HepG2 (cell line): ENCODE data around the gene NEURL4. TPM values are rescaled to one million over a fixed set of nuclear protein-coding genes. Genes with fewer than 3 reads are reported as not detected.

Source experiments
- BHLHE40 ChIP-seq: IDR thresholded peaks from 2 replicates; pipeline ENCODE4 v1.6.1; 2011; ENCODE audit warnings: low read length, improper control_type of control experiment
- GABPB1 ChIP-seq: IDR thresholded peaks from 2 replicates; pipeline ENCODE4 v1.6.1; 2016; ENCODE audit warnings: mild to moderate bottlenecking, missing genetic modification reagents, moderate library complexity, missing compliant biosample characterization
- HOXD1 ChIP-seq: sonication (generic); formaldehyde crosslinking; IDR thresholded peaks from 2 replicates; pipeline ENCODE4 v1.5.0; 2020; ENCODE audit warnings: missing genetic modification reagents
- JARID2 ChIP-seq: sonication (generic); formaldehyde crosslinking; IDR thresholded peaks from 2 replicates; pipeline ENCODE4 v1.8.1; 2023; ENCODE audit warnings: missing genetic modification reagents, inconsistent platforms; ENCODE audit not compliant: insufficient replicate concordance
- NCOA5 ChIP-seq: sonication (generic); formaldehyde crosslinking; IDR thresholded peaks from 2 replicates; pipeline ENCODE4 v1.4.0; 2020; ENCODE audit warnings: missing genetic modification reagents
- PRPF4 ChIP-seq: fragments of 200-400 bp; formaldehyde crosslinking; IDR thresholded peaks from 2 replicates; pipeline ENCODE4 v1.6.1; 2016; ENCODE audit warnings: low read length, low read depth; ENCODE audit not compliant: poor library complexity, severe bottlenecking
- RXRA ChIP-seq: sonication (generic); formaldehyde crosslinking; IDR thresholded peaks from 2 replicates; pipeline ENCODE4 v1.5.1; 2020; ENCODE audit warnings: missing genetic modification reagents
- ZNF207 ChIP-seq: fragments of 450-650 bp; IDR thresholded peaks from 2 replicates; pipeline ENCODE4 v1.6.1; 2016; ENCODE audit warnings: antibody characterized with exemption, borderline replicate concordance
- ZNF253 ChIP-seq: sonication (generic); formaldehyde crosslinking; IDR thresholded peaks from 2 replicates; pipeline ENCODE4 v1.8.0; 2022; ENCODE audit warnings: mild to moderate bottlenecking, missing genetic modification reagents, borderline replicate concordance
- ZNF382 ChIP-seq: sonication (generic); formaldehyde crosslinking; IDR thresholded peaks from 2 replicates; pipeline ENCODE4 v1.5.0; 2020; ENCODE audit warnings: missing genetic modification reagents, mild to moderate bottlenecking, borderline replicate concordance
- ZNF441 ChIP-seq: sonication (generic); formaldehyde crosslinking; IDR thresholded peaks from 2 replicates; pipeline ENCODE4 v1.7.0; 2021; ENCODE audit warnings: missing genetic modification reagents, borderline replicate concordance
- ZNF496 ChIP-seq: sonication (generic); formaldehyde crosslinking; IDR thresholded peaks from 2 replicates; pipeline ENCODE4 v1.8.1; 2023; ENCODE audit warnings: mild to moderate bottlenecking, moderate library complexity, missing genetic modification reagents; ENCODE audit not compliant: insufficient replicate concordance
- ZNF501 ChIP-seq: sonication (generic); formaldehyde crosslinking; IDR thresholded peaks from 2 replicates; pipeline ENCODE4 v1.5.1; 2020; ENCODE audit warnings: mild to moderate bottlenecking, moderate library complexity, missing genetic modification reagents
- ZNF83 ChIP-seq: sonication (generic); formaldehyde crosslinking; IDR thresholded peaks from 2 replicates; pipeline ENCODE4 v1.4.0; 2020; ENCODE audit warnings: missing genetic modification reagents, mild to moderate bottlenecking, borderline replicate concordance
- ZNF883 ChIP-seq: sonication (generic); formaldehyde crosslinking; IDR thresholded peaks from 2 replicates; pipeline ENCODE4 v1.5.1; 2020; ENCODE audit warnings: mild to moderate bottlenecking, missing genetic modification reagents; ENCODE audit errors: not compliant biosample characterization
- polyA plus RNA-seq, 8 experiments: library from polyadenylated mRNA; depleted of rRNA in 3 of 8; stranded (reverse) in 7 of 8; unstranded in 1 of 8; fragments of >200 nt; fragmentation: Illumina TruSeq in 4 of 8; extraction: Trizol in 4 of 8; gene quantifications; 2 replicates each; pipeline versions ENCODE4 v1.2.1 to v1.2.3, GENCODE V29; 2011 to 2016; ENCODE audit warnings: low read depth in 4 of 8, missing spikeins in 1 of 8, mixed read lengths in 1 of 8; ENCODE audit not compliant: insufficient read depth in 1 of 8
- total RNA-seq, 5 experiments: library from RNA; depleted of rRNA; stranded (reverse); fragments of >200 nt; fragmentation: Illumina TruSeq; extraction: Trizol; gene quantifications; 2 replicates each; pipeline ENCODE4 v1.2.3, GENCODE V29; 2016; ENCODE audit warnings: low read depth in 1 of 5
- TF ChIP-seq, protein P1 (sequence below): IDR thresholded peaks from 2 replicates; pipeline ENCODE4 v1.6.1; 2018; ENCODE audit warnings: missing genetic modification reagents, mild to moderate bottlenecking, missing compliant biosample characterization
- TF ChIP-seq, protein P2 (sequence below): sonication (generic); formaldehyde crosslinking; IDR thresholded peaks from 2 replicates; pipeline ENCODE4 v1.4.0; 2020; ENCODE audit warnings: low read depth, missing genetic modification reagents
- TF ChIP-seq, protein P3 (sequence below): sonication (generic); formaldehyde crosslinking; IDR thresholded peaks from 2 replicates; pipeline ENCODE4 v1.5.1; 2020; ENCODE audit warnings: missing genetic modification reagents, mild to moderate bottlenecking, borderline replicate concordance
- TF ChIP-seq, protein P4 (sequence below): sonication (generic); formaldehyde crosslinking; IDR thresholded peaks from 2 replicates; pipeline ENCODE4 v1.8.0; 2022; ENCODE audit warnings: missing genetic modification reagents, mild to moderate bottlenecking, inconsistent platforms, borderline replicate concordance
- TF ChIP-seq, protein P5 (sequence below): sonication (generic); formaldehyde crosslinking; IDR thresholded peaks from 2 replicates; pipeline ENCODE4 v1.9.0; 2021; ENCODE audit warnings: missing genetic modification reagents, borderline replicate concordance

NEURL4 gene
- total and polyA plus RNA-seq, 2 of the 13 experiments (the other 11 are each of a cell fraction or from before 2014, with no cell fraction given) = 14.8 to 15.7 TPM

DNA sequence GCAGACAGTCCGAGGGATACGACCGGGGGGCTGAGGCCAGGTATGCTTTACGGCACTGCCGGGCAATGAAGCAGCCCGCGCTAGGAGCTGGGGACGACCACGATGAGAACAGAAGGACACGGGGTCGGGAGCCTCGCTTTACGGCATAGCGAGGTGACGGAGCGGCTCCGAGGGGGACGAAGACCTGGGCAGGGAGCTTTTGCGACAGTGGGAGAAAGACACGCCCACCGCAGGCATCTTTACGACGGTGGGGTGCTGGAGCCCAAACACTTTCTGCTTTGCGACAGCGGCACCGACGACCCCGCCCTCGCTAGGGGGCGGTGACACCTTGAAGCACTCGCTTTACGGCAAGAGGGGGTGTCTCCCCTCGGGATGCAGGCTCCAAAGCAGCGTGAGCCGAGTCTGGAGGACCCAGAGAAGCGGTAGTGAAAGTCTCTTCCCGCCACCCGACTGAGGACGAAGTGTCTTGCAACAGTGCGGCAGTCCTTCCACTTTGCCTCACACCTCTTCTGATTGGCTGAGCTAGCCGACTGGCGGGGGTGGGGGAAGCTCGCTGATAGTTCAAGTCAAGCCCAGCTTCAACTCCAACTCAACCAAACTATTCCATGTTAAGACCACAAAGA, 350 bp upstream of the NEURL4 start (continued):
- peak; percentile 88 for TF ChIP-seq GABPB1 (CRISPR knock-in tag)
- no peak for TF ChIP-seq ZNF496
- TF ChIP-seq, protein P1, sequence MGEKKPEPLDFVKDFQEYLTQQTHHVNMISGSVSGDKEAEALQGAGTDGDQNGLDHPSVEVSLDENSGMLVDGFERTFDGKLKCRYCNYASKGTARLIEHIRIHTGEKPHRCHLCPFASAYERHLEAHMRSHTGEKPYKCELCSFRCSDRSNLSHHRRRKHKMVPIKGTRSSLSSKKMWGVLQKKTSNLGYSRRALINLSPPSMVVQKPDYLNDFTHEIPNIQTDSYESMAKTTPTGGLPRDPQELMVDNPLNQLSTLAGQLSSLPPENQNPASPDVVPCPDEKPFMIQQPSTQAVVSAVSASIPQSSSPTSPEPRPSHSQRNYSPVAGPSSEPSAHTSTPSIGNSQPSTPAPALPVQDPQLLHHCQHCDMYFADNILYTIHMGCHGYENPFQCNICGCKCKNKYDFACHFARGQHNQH (CRISPR knock-in tag) = peak; percentile 69
- peak; percentile 52; the same call in 1 of the 2 replicates for TF ChIP-seq HOXD1
- TF ChIP-seq ZNF501 (CRISPR knock-in tag) = peak; percentile 33; the same call in 1 of the 2 replicates
- TF ChIP-seq, protein P2, sequence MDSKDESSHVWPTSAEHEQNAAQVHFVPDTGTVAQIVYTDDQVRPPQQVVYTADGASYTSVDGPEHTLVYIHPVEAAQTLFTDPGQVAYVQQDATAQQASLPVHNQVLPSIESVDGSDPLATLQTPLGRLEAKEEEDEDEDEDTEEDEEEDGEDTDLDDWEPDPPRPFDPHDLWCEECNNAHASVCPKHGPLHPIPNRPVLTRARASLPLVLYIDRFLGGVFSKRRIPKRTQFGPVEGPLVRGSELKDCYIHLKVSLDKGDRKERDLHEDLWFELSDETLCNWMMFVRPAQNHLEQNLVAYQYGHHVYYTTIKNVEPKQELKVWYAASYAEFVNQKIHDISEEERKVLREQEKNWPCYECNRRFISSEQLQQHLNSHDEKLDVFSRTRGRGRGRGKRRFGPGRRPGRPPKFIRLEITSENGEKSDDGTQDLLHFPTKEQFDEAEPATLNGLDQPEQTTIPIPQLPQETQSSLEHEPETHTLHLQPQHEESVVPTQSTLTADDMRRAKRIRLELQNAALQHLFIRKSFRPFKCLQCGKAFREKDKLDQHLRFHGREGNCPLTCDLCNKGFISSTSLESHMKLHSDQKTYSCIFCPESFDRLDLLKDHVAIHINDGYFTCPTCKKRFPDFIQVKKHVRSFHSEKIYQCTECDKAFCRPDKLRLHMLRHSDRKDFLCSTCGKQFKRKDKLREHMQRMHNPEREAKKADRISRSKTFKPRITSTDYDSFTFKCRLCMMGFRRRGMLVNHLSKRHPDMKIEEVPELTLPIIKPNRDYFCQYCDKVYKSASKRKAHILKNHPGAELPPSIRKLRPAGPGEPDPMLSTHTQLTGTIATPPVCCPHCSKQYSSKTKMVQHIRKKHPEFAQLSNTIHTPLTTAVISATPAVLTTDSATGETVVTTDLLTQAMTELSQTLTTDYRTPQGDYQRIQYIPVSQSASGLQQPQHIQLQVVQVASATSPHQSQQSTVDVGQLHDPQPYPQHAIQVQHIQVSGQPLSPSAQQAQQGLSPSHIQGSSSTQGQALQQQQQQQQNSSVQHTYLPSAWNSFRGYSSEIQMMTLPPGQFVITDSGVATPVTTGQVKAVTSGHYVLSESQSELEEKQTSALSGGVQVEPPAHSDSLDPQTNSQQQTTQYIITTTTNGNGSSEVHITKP = peak; percentile 73; the same call in 1 of the 2 replicates
- 0 out of 2 replicates have a peak, but pooled peaks have one; percentile 67 for TF ChIP-seq ZNF83 (CRISPR knock-in tag)
- no peak for TF ChIP-seq PRPF4
- TF ChIP-seq, protein P3, sequence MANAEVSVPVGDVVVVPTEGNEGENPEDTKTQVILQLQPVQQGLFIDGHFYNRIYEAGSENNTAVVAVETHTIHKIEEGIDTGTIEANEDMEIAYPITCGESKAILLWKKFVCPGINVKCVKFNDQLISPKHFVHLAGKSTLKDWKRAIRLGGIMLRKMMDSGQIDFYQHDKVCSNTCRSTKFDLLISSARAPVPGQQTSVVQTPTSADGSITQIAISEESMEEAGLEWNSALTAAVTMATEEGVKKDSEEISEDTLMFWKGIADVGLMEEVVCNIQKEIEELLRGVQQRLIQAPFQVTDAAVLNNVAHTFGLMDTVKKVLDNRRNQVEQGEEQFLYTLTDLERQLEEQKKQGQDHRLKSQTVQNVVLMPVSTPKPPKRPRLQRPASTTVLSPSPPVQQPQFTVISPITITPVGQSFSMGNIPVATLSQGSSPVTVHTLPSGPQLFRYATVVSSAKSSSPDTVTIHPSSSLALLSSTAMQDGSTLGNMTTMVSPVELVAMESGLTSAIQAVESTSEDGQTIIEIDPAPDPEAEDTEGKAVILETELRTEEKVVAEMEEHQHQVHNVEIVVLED (CRISPR knock-in tag) = peak; percentile 86
- no peak for TF ChIP-seq JARID2 (CRISPR knock-in tag)
- TF ChIP-seq ZNF253 = no peak
- TF ChIP-seq, protein P4, sequence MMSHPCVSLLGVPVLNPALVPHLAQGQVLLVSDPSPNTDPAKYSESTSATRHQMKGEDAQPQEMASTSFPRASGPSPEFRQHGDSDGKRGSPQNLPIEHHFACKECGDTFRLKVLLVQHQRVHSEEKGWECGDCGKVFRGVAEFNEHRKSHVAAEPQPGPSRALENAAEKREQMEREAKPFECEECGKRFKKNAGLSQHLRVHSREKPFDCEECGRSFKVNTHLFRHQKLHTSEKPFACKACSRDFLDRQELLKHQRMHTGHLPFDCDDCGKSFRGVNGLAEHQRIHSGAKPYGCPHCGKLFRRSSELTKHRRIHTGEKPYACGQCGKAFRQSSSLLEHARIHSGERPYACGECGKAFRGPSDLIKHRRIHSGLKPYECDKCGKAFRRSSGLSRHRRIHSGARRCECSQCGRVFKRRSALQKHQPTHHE (CRISPR knock-in tag) = 0 out of 2 replicates have a peak, but pooled peaks have one; percentile 26
- no peak for TF ChIP-seq ZNF382
- no peak for TF ChIP-seq BHLHE40
- TF ChIP-seq, protein P5, sequence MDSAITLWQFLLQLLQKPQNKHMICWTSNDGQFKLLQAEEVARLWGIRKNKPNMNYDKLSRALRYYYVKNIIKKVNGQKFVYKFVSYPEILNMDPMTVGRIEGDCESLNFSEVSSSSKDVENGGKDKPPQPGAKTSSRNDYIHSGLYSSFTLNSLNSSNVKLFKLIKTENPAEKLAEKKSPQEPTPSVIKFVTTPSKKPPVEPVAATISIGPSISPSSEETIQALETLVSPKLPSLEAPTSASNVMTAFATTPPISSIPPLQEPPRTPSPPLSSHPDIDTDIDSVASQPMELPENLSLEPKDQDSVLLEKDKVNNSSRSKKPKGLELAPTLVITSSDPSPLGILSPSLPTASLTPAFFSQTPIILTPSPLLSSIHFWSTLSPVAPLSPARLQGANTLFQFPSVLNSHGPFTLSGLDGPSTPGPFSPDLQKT (CRISPR knock-in tag) = no peak
- no peak for TF ChIP-seq ZNF207
- TF ChIP-seq NCOA5 (CRISPR knock-in tag) = no peak
- peak; percentile 73 for TF ChIP-seq RXRA (CRISPR knock-in tag)
- peak; percentile 19; the same call in 1 of the 2 replicates for TF ChIP-seq ZNF441 (CRISPR knock-in tag)
- no peak for TF ChIP-seq ZNF883 (CRISPR knock-in tag)
